PC-3 (cell line): ENCODE results near the gene RDX. TPM values are rescaled to one million over a fixed set of nuclear protein-coding genes. Genes with fewer than 3 reads are reported as not detected.

Source experiments
- ATAC-seq: fragments of 200-7000 bp; cut with Tn5 transposase; 2 replicates; pipeline ENCODE4 v1.9.1; 2020; ENCODE audit warnings: mild to moderate bottlenecking, moderate library complexity
- BruUV-seq: library from RNA; stranded (reverse); fragments of 400-500 nt; replicated peaks from 2 replicates; lab custom pipeline; 2021; lab: Mats Ljungman, UMichigan
- CTCF ChIA-PET: fragments of 300-600 bp; sonication (Branson Sonifier 250); formaldehyde crosslinking; loops from one replicate; lab custom pipeline; 2022; ENCODE audit warnings: antibody characterized with exemption; lab: Charles Lee
- POLR2A ChIA-PET: fragments of 300-600 bp; sonication (Branson Sonifier 250); formaldehyde crosslinking; loops from one replicate; lab custom pipeline; 2022; ENCODE audit warnings: antibody characterized with exemption; ENCODE audit not compliant: unreplicated experiment; lab: Charles Lee
- DNase-seq: peaks from one replicate; pipeline ENCODE4 v3.0.0-alpha.2; 2015
- H2AFZ ChIP-seq: fragments of 300-600 bp; sonication (generic); 2 replicates; pipeline ENCODE4 v1.6.0; 2016; ENCODE audit warnings: antibody characterized with exemption, low read length
- H3F3A ChIP-seq: fragments of 300-600 bp; sonication (generic); one replicate; pipeline ENCODE4 v1.6.0; 2017; ENCODE audit warnings: antibody characterized with exemption, low read length, control low read depth, mild to moderate bottlenecking; ENCODE audit not compliant: unreplicated experiment
- H3K27ac ChIP-seq: fragments of 300-600 bp; sonication (generic); 2 replicates; pipeline ENCODE4 v1.5.1; 2016; ENCODE audit warnings: mild to moderate bottlenecking, low read length
- H3K27me3 ChIP-seq: fragments of 300-600 bp; sonication (generic); 2 replicates; pipeline ENCODE4 v1.6.1; 2016; ENCODE audit warnings: low read length, mixed read lengths
- H3K36me3 ChIP-seq: fragments of 300-600 bp; sonication (generic); 2 replicates; pipeline ENCODE4 v1.6.1; 2016; ENCODE audit warnings: low read depth, mixed run types, low read length, mixed read lengths
- H3K4me1 ChIP-seq: fragments of 300-600 bp; sonication (generic); 2 replicates; pipeline ENCODE4 v1.5.1; 2016; ENCODE audit warnings: low read length; ENCODE audit not compliant: insufficient read depth
- H3K4me2 ChIP-seq: fragments of 300-600 bp; sonication (generic); 2 replicates; pipeline ENCODE4 v1.6.0; 2016; ENCODE audit warnings: low read length
- H3K4me3 ChIP-seq: fragments of 300-600 bp; sonication (generic); 2 replicates; pipeline ENCODE4 v1.5.1; 2016; ENCODE audit warnings: mild to moderate bottlenecking, low read length, mixed read lengths
- H3K79me2 ChIP-seq: fragments of 300-600 bp; sonication (generic); 2 replicates; pipeline ENCODE4 v1.6.1; 2017; ENCODE audit warnings: low read length, mixed read lengths
- H3K9ac ChIP-seq: fragments of 300-600 bp; sonication (generic); 2 replicates; pipeline ENCODE4 v1.6.0; 2016; ENCODE audit warnings: mild to moderate bottlenecking, low read length
- H3K9me2 ChIP-seq: fragments of 300-600 bp; sonication (generic); replicated peaks from 2 replicates; pipeline ENCODE4 v1.6.1; 2016; ENCODE audit warnings: mixed run types, low read length, mixed read lengths
- H3K9me3 ChIP-seq: fragments of 300-600 bp; sonication (generic); 2 replicates; pipeline ENCODE4 v1.6.1; 2016; ENCODE audit warnings: low read length, mixed read lengths
- H4K20me1 ChIP-seq: fragments of 300-600 bp; sonication (generic); 2 replicates; pipeline ENCODE4 v1.6.1; 2016; ENCODE audit warnings: low read length, mixed read lengths
- CTCF ChIP-seq: fragments of 300-600 bp; sonication (generic); conservative IDR thresholded peaks from 2 replicates; pipeline ENCODE4 v1.5.1; 2017; ENCODE audit warnings: antibody characterized with exemption, low read depth, mild to moderate bottlenecking, low read length
- EZH2 ChIP-seq: fragments of 300-600 bp; sonication (generic); IDR thresholded peaks from one replicate; pipeline ENCODE4 v1.6.1; 2017; ENCODE audit warnings: antibody characterized with exemption, mild to moderate bottlenecking, low read length; ENCODE audit not compliant: unreplicated experiment
- EZH2phosphoT487 ChIP-seq: fragments of 300-600 bp; sonication (generic); IDR thresholded peaks from 2 replicates; pipeline ENCODE4 v1.6.1; 2018; ENCODE audit warnings: mild to moderate bottlenecking, antibody characterized with exemption, low read length, borderline replicate concordance
- intact Hi-C: fragments of 100-400 bp; cut with micrococcal nuclease; formaldehyde crosslinking; loops from 2 replicates; pipeline ENCODE4 v1.9.0; 2023
- total RNA-seq: library from RNA; depleted of rRNA; stranded (reverse); fragments of >200 nt; gene quantifications from 2 replicates; pipeline ENCODE4 v1.2.3, GENCODE V29; 2014

Gene RDX
- total RNA-seq, 1 experiment from 2014 or later = 86.2 TPM

GRCh38 chr11:110301032-110301431 is 4.6 kb upstream of the RDX start:
- ChIA-PET CTCF (no interaction called here), POLR2A (no interaction called here)
- Histone ChIP-seq H3K79me2 (peaks cover 3% of the 10 kb centered on the region), H3K4me1 (peaks cover 55% of the 10 kb centered on the region), H3K4me3 (no peak overlapping the region), H3F3A (peaks cover 24% of the 10 kb centered on the region), H3K9me2 (no peaks in the 10 kb centered on the region), H3K9me3 (no peaks in the 10 kb centered on the region), H3K4me2 (no peak overlapping the region), H3K36me3 (no peaks in the 10 kb centered on the region), H3K27ac (no peak overlapping the region), H2AFZ (no peak overlapping the region), H3K9ac (no peak overlapping the region), H3K27me3 (no peaks in the 10 kb centered on the region), H4K20me1 (no peaks in the 10 kb centered on the region)
- intact Hi-C loops = no loop called here
- DNase-seq (no peak), ATAC-seq (no peak)
- BruUV-seq = no TSS peak
- TF ChIP-seq CTCF (no peak), EZH2 (no peak), EZH2phosphoT487 (no peak)

- TF ChIP-seq EZH2phosphoT487 = no peak
- TF ChIP-seq EZH2 = no peak
- TF ChIP-seq CTCF = no peak
- no peaks in the 10 kb centered on the region for H3K9me3 ChIP-seq
- H3F3A ChIP-seq = peaks cover 12% of the 10 kb centered on the region
- H3K4me2 ChIP-seq = peak overlapping the region; percentile 89; the same call in 1 of the 2 replicates
- no peak overlapping the region; the same call in 1 of the 2 replicates for H3K9ac ChIP-seq
- no peaks in the 10 kb centered on the region for H3K36me3 ChIP-seq
- no peak for ATAC-seq
- H2AFZ ChIP-seq = no peak overlapping the region
- H3K4me3 ChIP-seq = no peak overlapping the region
- no peaks in the 10 kb centered on the region for H3K9me2 ChIP-seq
- CTCF ChIA-PET = no interaction called here
- BruUV-seq = no TSS peak
- H4K20me1 ChIP-seq = peaks cover 14% of the 10 kb centered on the region
- H3K27ac ChIP-seq = peak overlapping the region; percentile 91
- no peaks in the 10 kb centered on the region for H3K27me3 ChIP-seq
- POLR2A ChIA-PET = no interaction called here
- intact Hi-C loops = loop anchor here (5.0 kb wide), 3 partner anchors 148 to 357 kb away; no protein-coding TSS in a partner anchor
- H3K79me2 ChIP-seq = peaks cover 21% of the 10 kb centered on the region
- peaks cover 48% of the 10 kb centered on the region for H3K4me1 ChIP-seq
- DNase-seq = no peak
Observed at GRCh38 chr11:110299006-110299785, 2.8 kb upstream of the RDX start.
